ENCODE measurements around the gene TRAPPC8.

- TF ChIP-seq CTCF (conservative IDR thresholded peaks at IDR 0.05) (no peak), ZFX (IDR thresholded peaks at IDR 0.05) (no peak)
Observed at GRCh38 chr18:31789409-31789808, 153.5 kb downstream of the TRAPPC8 start.
